HL-60 (cell line): ENCODE data around the gene PMIS2.

Experiments
- DNase-seq, 2 experiments: peaks; one replicate each; pipeline ENCODE4 v3.0.0-alpha.2; 2010 to 2020; ENCODE audit warnings: low read depth in 1 of 2, low spot score in 1 of 2
- H3K27ac ChIP-seq: fragments of 250-450 bp; sonication (Bioruptor Pico); replicated peaks from 2 replicates; pipeline ENCODE4 v1.5.1; 2020; ENCODE audit warnings: mild to moderate bottlenecking, moderate library complexity
- H3K27me3 ChIP-seq: fragments of 250-450 bp; sonication (Bioruptor Pico); 2 replicates; pipeline ENCODE4 v1.5.1; 2021; ENCODE audit warnings: mild to moderate bottlenecking, moderate library complexity; ENCODE audit not compliant: insufficient read depth, poor library complexity, severe bottlenecking
- H3K4me3 ChIP-seq: replicated peaks from 2 replicates; pipeline ENCODE4 v1.5.1; 2011; ENCODE audit warnings: mild to moderate bottlenecking, control low read depth, low read length; ENCODE audit not compliant: insufficient read depth
- GABPA ChIP-seq: IDR thresholded peaks from 2 replicates; pipeline ENCODE4 v1.6.1; 2012; ENCODE audit warnings: low read depth
- POLR2AphosphoS5 ChIP-seq: IDR thresholded peaks from 2 replicates; pipeline ENCODE4 v1.6.1; 2012; ENCODE audit warnings: low read depth
- REST ChIP-seq: IDR thresholded peaks from 2 replicates; pipeline ENCODE4 v1.6.1; 2012; ENCODE audit warnings: low read depth; ENCODE audit not compliant: insufficient replicate concordance
- SPI1 ChIP-seq: IDR thresholded peaks from 2 replicates; pipeline ENCODE4 v1.6.1; 2012; ENCODE audit warnings: low read depth, mild to moderate bottlenecking, borderline replicate concordance
- TF ChIP-seq, protein P1 (sequence below): IDR thresholded peaks from one replicate; pipeline ENCODE4 v1.5.1; 2011; ENCODE audit warnings: low read length, control low read depth, inconsistent platforms; ENCODE audit not compliant: insufficient read depth

PMIS2 gene

GRCh38 chr19:35628565-35629331, 42.8 kb downstream of the PMIS2 start, which contains the start of gene RBM42:
Gene RBM42 (plus strand): TSS chr19:35629036. CDS start chr19:35629154, 118 bp downstream.
- Histone ChIP-seq H3K27me3 (no peaks in the 10 kb centered on the region), H3K4me3 (peak within 1 kb of the TSS; percentile 88), H3K27ac (peak within 1 kb of the TSS; percentile 83)
- TF ChIP-seq, protein P1, sequence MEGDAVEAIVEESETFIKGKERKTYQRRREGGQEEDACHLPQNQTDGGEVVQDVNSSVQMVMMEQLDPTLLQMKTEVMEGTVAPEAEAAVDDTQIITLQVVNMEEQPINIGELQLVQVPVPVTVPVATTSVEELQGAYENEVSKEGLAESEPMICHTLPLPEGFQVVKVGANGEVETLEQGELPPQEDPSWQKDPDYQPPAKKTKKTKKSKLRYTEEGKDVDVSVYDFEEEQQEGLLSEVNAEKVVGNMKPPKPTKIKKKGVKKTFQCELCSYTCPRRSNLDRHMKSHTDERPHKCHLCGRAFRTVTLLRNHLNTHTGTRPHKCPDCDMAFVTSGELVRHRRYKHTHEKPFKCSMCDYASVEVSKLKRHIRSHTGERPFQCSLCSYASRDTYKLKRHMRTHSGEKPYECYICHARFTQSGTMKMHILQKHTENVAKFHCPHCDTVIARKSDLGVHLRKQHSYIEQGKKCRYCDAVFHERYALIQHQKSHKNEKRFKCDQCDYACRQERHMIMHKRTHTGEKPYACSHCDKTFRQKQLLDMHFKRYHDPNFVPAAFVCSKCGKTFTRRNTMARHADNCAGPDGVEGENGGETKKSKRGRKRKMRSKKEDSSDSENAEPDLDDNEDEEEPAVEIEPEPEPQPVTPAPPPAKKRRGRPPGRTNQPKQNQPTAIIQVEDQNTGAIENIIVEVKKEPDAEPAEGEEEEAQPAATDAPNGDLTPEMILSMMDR = no peak
- TF ChIP-seq SPI1 (peak; percentile 8; the same call in 1 of the 2 replicates), POLR2AphosphoS5 (peak; percentile 54), GABPA (peak; percentile 65), REST (peak; percentile 28)
- DNase-seq = peak; percentile 99

DNA sequence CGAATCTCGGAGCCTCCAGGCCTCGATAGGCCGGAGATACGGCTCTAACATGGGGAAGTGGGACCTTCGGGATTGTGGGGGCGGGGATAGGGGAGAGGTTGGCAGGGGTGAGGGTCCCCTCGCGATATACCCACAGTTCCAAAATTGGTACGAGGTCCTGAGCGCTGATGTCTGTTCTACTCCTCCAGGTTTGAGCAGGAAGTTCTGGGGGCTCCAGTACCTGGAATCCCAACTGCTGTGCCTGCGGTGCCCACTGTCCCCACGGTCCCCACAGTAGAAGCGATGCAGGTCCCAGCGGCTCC, 43.3 kb downstream of the PMIS2 start:
- H3K27ac ChIP-seq = peak overlapping the region; percentile 83
- no peak for DNase-seq
- TF ChIP-seq SPI1 = no peak; the same call in 1 of the 2 replicates
- no peak for TF ChIP-seq GABPA
- no peak for TF ChIP-seq POLR2AphosphoS5
- no peak for TF ChIP-seq REST
- TF ChIP-seq, protein P1 = no peak
- H3K4me3 ChIP-seq = peak overlapping the region; percentile 88
- H3K27me3 ChIP-seq = no peaks in the 10 kb centered on the region

DNA sequence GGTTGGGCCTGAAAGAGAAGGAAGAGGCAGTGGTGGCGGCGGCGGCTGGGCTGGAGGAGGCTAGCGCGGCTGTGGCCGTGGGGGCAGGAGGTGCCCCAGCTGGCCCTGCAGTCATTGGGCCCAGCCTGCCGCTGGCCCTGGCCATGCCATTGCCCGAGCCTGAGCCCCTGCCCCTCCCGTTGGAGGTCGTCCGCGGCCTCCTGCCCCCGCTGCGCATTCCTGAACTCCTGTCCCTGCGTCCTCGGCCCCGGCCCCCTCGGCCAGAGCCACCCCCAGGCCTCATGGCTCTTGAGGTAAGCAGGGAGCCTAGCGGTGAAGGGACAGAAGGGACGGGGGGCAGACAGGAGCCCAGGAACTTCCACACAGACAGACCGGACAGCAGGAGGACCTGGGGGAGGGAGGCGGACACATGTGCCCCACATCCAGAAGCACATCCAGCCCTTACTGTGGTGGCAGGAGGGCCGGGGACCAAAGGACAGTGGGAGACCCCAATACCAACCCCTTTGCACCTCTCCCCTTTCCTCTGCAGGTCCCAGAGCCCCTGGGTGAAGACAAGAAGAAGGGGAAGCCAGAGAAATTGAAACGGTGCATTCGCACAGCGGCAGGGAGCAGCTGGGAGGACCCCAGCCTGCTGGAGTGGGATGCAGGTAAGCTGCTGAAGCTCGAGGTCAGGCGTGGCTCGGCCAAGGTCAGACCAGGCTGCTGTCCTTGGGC, 47.9 kb downstream of the PMIS2 start:
- Histone ChIP-seq H3K27ac (no peak overlapping the region), H3K27me3 (no peaks in the 10 kb centered on the region), H3K4me3 (no peak overlapping the region)
- DNase-seq = no peak
- TF ChIP-seq REST (no peak), POLR2AphosphoS5 (no peak), GABPA (no peak), SPI1 (no peak)
- TF ChIP-seq, protein P1 = no peak
